Inferior parietal cortex (tissue), 1 donor: ENCODE results near the gene DZIP3.

ENCODE experiments used
- DNase-seq: peaks from one replicate; pipeline ENCODE4 v3.0.0-alpha.2; 2016; ENCODE audit errors: extremely low spot score

DZIP3 gene

GRCh38 chr3:108705045-108705444, 115.5 kb downstream of the DZIP3 start:
- no peak for DNase-seq

GRCh38 chr3:108713009-108713516, 123.5 kb downstream of the DZIP3 start:
- DNase-seq: no peak

- no peak for DNase-seq
Measured at GRCh38 chr3:108713816-108714215, 124.3 kb downstream of the DZIP3 start.

- no peak for DNase-seq
Measured at GRCh38 chr3:108718454-108718853, 128.9 kb downstream of the DZIP3 start.

- no peak for DNase-seq
Measured at GRCh38 chr3:108719178-108719806, 129.8 kb downstream of the DZIP3 start.

GRCh38 chr3:108722724-108723123, 133.2 kb downstream of the DZIP3 start:
- no peak for DNase-seq

GRCh38 chr3:108724101-108724500, 134.6 kb downstream of the DZIP3 start:
- DNase-seq: no peak

- DNase-seq: no peak
Measured at GRCh38 chr3:108728105-108728504, 138.6 kb downstream of the DZIP3 start.

- DNase-seq: no peak
Measured at GRCh38 chr3:108728934-108729333, 139.4 kb downstream of the DZIP3 start.

GRCh38 chr3:108736821-108737220, 147.3 kb downstream of the DZIP3 start:
- no peak for DNase-seq

- no peak for DNase-seq
Measured at GRCh38 chr3:108742929-108743328, 153.4 kb downstream of the DZIP3 start.
